Gastroesophageal sphincter (tissue), 3 donors: Measurements from ENCODE around the gene KIAA0040.

Experiments used
- EP300 ChIP-seq: sonication (generic); formaldehyde crosslinking; IDR thresholded peaks from one replicate; pipeline ENCODE4 v1.6.1; 2017; ENCODE audit warnings: antibody characterized with exemption, mild to moderate bottlenecking
- POLR2A ChIP-seq, 2 donors: fragments of 450-650 bp; IDR thresholded peaks; one replicate each; pipeline ENCODE4 v1.6.1; 2017; ENCODE audit warnings: antibody characterized with exemption in 2 of 2, mild to moderate bottlenecking in 2 of 2, moderate library complexity in 1 of 2
- POLR2AphosphoS5 ChIP-seq: sonication (generic); formaldehyde crosslinking; IDR thresholded peaks from one replicate; pipeline ENCODE4 v1.6.1; 2017; ENCODE audit warnings: antibody characterized with exemption
- TF ChIP-seq, protein P1 (sequence below), 4 experiments: fragments of 200-600 bp in 2 of 4; fragments of 450-650 bp in 2 of 4; sonication (generic) in 1 of 4; IDR thresholded peaks; one replicate each; pipeline ENCODE4 v1.5.1; 2017 to 2019; ENCODE audit warnings: antibody characterized with exemption in 4 of 4, mild to moderate bottlenecking in 2 of 4, moderate library complexity in 2 of 4

DNA sequence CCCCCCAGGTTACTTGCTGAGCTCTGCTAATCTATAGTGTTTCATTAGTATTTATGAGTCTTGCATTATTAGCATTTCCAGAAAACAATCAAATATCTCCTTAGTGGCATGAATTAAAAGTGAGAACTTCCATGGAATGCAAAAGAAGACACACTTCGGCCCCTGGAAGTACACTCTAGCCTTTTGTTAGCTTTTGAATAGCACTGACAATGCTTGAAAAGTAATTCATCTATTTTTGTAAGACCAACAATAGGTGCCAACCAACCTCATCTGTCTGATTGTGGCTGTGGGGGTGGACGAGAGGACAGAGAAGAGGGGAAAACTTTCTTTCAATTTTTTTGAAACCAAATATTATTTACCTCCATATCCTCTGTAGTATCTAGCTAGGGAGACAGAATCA lies 27.8 kb downstream of the KIAA0040 start:
- TF ChIP-seq, protein P1, sequence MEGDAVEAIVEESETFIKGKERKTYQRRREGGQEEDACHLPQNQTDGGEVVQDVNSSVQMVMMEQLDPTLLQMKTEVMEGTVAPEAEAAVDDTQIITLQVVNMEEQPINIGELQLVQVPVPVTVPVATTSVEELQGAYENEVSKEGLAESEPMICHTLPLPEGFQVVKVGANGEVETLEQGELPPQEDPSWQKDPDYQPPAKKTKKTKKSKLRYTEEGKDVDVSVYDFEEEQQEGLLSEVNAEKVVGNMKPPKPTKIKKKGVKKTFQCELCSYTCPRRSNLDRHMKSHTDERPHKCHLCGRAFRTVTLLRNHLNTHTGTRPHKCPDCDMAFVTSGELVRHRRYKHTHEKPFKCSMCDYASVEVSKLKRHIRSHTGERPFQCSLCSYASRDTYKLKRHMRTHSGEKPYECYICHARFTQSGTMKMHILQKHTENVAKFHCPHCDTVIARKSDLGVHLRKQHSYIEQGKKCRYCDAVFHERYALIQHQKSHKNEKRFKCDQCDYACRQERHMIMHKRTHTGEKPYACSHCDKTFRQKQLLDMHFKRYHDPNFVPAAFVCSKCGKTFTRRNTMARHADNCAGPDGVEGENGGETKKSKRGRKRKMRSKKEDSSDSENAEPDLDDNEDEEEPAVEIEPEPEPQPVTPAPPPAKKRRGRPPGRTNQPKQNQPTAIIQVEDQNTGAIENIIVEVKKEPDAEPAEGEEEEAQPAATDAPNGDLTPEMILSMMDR (IDR thresholded peaks at IDR 0.05) = no peak
- TF ChIP-seq POLR2A (IDR thresholded peaks at IDR 0.05) = no peak
- TF ChIP-seq POLR2AphosphoS5 = no peak
- no peak for TF ChIP-seq EP300
